ENCODE measurements around the gene S1PR4.

Gene S1PR4

GRCh38 chr19:3178377-3178972 lies at the start of gene S1PR4:
Gene S1PR4, plus strand, starts transcription at chr19:3178769. Its CDS starts 24 bp downstream, at chr19:3178793.
- in situ Hi-C loops (cut with MboI; ENCODE audit: low sequenced_read_pairs) = no loop called here

DNA sequence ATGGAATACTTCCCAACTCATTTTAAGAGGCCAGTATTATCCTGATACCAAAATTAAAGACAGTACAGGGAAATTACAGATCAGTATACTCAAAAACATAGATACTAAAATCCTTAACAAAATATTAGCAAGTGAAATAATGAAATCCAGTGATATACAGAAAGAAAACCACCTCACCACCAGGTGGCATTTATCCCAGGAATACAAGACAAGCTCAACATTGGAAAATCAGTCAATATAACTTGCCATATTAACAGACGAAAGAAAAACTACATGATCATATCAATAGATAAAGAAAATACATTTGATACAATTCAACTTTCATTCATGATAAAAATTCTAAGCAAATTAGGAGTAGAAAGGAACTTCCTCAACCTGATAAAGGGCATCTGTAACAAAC lies 49.5 kb upstream of the S1PR4 start:
- in situ Hi-C loops (cut with MboI; ENCODE audit: low sequenced_read_pairs) = no loop called here

DNA sequence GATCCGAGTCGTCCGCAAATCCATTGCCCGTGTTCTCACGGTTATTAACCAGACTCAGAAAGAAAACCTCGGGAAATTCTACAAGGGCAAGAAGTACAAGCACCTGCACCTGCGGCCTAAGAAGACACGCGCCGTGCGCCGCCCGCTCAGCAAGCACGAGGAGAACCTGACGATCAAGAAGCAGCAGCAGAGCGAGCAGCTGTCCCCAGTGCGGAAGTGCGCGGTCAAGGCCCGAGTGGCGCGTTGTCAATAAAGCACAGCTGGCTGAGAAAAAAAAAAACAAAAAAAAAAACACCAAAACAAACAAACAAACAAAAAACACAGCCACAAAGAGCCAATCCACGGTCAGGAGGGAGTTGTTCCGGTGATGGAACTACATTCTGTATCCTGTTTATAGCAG lies 47.4 kb upstream of the S1PR4 start:
- in situ Hi-C loops (cut with MboI; ENCODE audit: low sequenced_read_pairs) = no loop called here

GRCh38 chr19:3132971-3133792 lies 45.4 kb upstream of the S1PR4 start:
- in situ Hi-C loops (cut with MboI; ENCODE audit: low sequenced_read_pairs) = no loop called here

DNA sequence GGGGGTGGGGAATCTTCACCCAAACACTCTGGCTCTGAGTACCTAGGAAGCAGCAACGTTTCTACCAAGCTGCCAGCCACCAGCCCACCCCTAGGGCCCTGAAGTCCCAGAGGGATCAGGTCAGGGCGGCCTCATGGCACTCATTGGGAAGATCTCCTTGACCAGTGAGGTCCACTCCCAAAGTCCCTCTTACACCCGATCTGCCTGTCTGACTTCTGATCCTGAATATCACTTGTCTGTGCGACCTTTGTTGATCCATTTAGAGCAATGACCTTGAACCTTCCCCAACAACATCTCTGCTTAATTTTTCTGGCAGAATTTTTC lies 44.8 kb upstream of the S1PR4 start:
- in situ Hi-C loops (cut with MboI; ENCODE audit: low sequenced_read_pairs) = no loop called here

- in situ Hi-C loops (cut with MboI; ENCODE audit: low sequenced_read_pairs) = no loop called here
These were observed 42.4 kb upstream of the S1PR4 start, which contains the start of gene GNA15 for GRCh38 chr19:3135961-3136683. Gene GNA15, plus strand, starts transcription at chr19:3136033. Its CDS starts 418 bp downstream, at chr19:3136451.

DNA sequence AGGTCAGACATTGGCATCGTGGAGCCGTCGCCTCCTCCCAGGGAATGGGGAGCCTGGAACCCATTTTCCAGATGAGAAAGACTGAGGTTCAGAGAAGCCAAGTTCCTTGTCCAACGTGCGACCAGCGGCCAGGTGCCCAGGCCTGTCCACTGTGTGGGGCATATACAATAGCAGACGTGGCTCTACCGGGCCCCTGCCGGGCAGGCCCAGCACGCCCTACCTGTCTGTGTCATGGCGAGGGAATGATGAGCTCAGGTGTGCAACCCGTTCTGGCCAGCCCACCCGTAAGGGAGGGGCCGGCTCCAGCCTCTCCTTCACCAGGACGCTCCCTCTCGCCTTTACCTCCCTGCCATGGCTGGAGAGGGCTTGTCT lies 41.9 kb upstream of the S1PR4 start:
- in situ Hi-C loops (cut with MboI; ENCODE audit: low sequenced_read_pairs) = no loop called here

DNA sequence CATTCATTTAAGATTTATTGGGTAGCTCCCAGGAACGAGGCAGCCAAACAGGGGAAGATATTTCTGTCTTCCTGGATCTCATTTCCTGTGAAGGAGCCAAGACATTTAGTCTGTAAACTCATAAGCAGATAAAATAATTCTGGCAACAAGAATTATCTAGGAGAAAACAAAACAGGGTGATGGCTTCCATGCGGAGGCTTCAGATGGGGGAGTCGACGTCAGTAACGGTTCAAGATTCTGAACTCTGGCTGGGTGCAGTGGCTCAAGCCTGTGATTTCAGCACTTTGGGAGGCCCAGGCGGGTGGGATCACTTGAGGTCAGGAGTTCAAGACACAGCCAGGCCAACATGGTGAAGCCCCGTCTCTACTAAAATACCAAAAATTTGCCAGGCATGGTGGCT lies 41.5 kb upstream of the S1PR4 start:
- in situ Hi-C loops (cut with MboI; ENCODE audit: low sequenced_read_pairs) = no loop called here

GRCh38 chr19:3138268-3138667 lies 40.3 kb upstream of the S1PR4 start:
- in situ Hi-C loops (cut with MboI; ENCODE audit: low sequenced_read_pairs) = no loop called here

DNA sequence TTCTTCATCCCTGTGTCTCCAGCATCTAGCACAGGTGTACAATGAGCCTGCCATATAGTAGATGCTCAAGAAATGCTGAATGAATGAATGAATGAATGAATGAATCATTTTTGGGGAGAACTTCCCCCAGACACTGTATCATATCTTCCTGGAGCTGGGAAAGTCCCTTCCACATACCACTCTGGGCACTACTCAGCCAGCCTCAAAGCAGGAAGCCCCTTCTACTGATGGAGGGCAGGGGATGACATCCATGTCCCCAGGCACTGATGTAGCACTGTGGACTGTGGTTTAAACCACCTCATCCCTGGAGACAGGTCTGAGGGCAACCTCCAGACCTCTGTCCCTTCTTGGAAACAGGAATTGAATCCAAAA lies 37.9 kb upstream of the S1PR4 start:
- in situ Hi-C loops (cut with MboI; ENCODE audit: low sequenced_read_pairs) = no loop called here

DNA sequence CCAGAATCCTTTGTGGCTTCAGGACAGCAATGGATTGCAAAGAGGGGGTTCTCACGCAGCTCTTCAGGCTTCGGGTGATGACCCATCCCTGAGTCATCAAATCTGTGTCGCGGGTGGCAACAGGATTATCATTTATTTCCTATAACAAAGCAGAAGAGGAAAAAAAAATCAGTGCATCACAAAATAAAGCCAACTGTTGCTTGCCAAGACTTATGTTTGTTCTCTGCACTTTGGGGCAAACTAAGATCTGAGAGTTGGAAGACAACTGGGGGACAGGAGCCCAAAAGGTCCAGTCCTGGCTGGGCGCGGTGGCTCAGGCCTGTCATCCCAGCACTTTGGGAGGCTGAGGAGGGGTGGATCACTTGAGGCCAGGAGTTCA lies 36.3 kb upstream of the S1PR4 start:
- in situ Hi-C loops (cut with MboI; ENCODE audit: low sequenced_read_pairs) = no loop called here

GRCh38 chr19:3142781-3143337 lies 35.7 kb upstream of the S1PR4 start:
- in situ Hi-C loops (cut with MboI; ENCODE audit: low sequenced_read_pairs) = no loop called here

DNA sequence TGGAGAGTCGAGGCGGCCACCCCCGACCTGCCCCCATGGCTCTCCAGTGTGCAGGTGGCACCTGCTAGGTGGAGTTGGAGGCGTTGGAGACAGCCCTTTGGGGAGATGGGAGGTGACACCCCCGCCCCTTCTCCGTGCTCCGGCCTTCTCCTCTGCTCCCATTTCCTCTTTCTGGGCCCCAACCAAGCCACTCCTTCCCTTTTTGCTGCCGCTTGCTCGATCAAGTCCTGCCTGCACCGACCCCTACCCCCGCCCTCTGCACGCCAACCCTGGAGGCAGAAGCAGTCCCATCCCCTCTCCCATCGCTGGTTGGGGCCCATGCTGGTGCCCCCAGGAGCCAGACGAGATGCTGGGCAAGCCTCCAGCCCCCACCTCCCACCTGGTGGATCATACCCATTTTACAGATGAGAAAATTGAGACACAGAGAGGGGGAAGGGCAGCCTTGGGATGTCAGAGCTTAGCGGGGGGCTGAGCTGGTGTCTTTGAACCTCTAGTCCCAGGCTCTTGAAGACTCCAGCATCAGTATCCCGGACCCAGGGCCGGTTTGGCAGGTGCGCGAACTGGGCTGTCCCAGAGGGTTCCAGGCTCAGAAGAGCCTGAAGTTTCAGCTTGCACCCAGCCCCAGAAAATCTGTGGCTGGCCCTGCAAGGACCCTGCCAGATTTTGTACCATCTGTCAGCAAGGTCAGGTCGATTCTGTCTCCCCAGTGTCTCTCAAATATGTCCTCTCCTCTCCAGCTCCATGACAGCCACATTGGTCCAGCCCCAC lies 32.5 kb upstream of the S1PR4 start:
- in situ Hi-C loops (cut with MboI; ENCODE audit: low sequenced_read_pairs) = no loop called here

DNA sequence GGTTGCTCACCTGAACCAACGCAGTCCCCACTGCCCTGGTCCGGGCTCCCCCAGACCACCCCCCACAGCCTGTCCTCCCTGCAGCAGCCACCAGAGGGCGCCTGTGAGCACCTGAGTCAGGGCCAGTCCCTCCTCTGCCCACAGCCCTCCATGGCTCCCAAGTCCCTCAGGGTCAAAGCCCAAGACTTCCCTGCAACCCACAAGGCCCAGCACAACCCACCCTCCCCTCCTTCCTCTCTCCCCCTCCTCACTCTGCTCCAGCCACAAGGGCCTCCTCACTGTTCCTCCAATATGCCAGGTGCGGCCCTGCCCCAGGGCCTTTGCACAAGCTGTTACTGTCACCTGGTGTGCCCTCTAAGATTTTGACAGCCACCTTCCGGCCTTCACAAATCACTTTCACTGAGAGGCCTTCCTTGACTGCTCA lies 31.9 kb upstream of the S1PR4 start:
- in situ Hi-C loops (cut with MboI; ENCODE audit: low sequenced_read_pairs) = no loop called here

- in situ Hi-C loops (cut with MboI; ENCODE audit: low sequenced_read_pairs) = no loop called here
These were observed 30.1 kb upstream of the S1PR4 start for GRCh38 chr19:3148503-3148902.

DNA sequence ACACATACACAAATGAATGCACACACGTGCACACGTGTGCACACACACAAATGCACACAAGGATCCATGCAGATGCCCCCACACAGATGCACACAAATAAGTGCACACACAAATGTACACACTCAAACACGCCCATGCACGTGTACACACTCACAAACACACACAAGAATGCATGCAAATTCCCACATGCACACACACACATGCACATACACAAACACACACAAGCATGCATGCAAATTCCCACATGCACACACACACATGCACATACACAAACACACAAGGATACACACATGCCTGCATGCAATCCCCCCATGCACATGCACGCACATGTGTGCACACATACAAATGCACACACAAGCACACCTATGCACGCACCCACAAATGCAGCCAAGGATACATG lies 29.5 kb upstream of the S1PR4 start:
- in situ Hi-C loops (cut with MboI; ENCODE audit: low sequenced_read_pairs) = no loop called here

DNA sequence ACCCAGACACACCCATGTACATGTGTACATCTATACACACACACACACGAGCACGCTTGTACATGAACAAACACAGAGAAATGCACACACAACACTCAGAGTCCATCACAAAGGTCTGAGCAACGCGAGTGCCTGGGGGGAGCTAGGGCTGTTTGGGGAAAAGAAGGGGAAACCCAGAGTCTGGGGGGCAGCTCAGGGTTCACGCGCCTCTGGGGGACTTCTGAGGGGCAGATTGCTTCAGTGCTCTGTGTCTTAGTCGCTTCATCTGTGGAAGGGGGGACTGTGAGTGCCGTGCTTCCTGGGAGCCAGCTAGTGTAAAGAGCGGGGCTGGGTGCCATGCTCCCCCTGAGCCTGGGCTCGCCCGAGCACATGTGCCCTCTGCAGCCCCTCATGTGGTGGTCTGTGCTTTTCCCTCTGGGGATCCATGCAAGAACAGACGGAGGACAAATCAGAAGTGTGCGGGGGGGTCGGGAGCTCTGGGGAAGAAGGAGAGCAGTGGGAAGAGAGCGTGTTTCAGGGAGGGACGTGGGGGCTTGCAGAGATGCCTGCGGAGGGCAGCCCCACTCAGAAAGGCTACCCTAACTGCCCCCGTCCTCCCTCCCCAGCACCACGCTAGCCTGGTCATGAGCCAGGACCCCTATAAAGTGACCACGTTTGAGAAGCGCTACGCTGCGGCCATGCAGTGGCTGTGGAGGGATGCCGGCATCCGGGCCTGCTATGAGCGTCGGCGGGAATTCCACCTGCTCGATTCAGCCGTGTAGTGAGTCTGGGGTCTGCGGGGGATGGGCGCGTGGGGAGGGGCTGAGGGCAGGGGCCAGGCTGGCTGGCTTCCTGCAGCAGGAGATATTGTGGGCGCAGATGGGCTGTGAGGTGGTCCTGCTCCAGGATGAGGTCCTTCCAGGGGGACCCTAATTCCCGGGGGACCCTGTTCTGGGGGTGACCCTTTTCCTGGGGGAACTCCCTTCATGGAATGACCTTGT lies 28.8 kb upstream of the S1PR4 start:
- in situ Hi-C loops (cut with MboI; ENCODE audit: low sequenced_read_pairs) = no loop called here

DNA sequence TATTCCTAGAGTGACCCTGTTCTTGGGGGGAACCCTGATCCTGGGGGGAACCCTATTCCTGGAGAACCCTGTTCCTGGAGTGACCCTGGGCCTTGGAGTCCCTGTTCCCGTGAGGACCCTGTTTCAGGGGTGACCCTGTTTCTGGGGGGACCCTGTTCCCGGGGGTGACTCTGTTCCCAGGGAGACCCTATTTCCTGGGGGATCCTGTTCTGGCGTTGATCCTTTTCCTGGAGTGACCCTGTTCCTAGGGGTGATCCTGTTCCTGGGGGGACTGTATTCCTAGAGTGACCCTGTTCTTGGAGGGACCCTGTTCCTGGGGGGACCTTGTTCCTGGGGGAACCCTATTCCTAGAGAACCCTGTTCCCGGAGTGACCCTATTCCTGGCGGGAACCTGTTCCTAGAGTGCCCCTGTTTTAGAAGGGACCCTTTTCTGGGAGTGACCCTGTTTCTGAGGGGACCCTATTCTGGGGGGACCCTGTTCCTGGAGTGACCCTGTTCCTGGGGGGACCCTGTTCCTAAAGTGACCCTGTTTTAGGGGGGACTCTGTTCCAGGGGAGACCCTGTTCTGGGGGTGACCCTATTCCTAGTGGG lies 27.7 kb upstream of the S1PR4 start:
- in situ Hi-C loops (cut with MboI; ENCODE audit: low sequenced_read_pairs) = no loop called here

- in situ Hi-C loops (cut with MboI; ENCODE audit: low sequenced_read_pairs) = no loop called here
These were observed 26.8 kb upstream of the S1PR4 start for GRCh38 chr19:3151563-3152418.

Data from hTERT RPE-1 (cell line).